ENCODE data around the gene ZNF219. TPM values are rescaled to one million over a fixed set of nuclear protein-coding genes. Genes with fewer than 3 reads are reported as not detected.
A peak's percentile ranks its signal among the peaks of the same experiment; 100 is the strongest.

ZNF219 gene
- total and polyA plus RNA-seq, 2 of the 13 experiments (the other 11 are each of a cell fraction or from before 2014, with no cell fraction given): 34.5 to 36.6 TPM

DNA sequence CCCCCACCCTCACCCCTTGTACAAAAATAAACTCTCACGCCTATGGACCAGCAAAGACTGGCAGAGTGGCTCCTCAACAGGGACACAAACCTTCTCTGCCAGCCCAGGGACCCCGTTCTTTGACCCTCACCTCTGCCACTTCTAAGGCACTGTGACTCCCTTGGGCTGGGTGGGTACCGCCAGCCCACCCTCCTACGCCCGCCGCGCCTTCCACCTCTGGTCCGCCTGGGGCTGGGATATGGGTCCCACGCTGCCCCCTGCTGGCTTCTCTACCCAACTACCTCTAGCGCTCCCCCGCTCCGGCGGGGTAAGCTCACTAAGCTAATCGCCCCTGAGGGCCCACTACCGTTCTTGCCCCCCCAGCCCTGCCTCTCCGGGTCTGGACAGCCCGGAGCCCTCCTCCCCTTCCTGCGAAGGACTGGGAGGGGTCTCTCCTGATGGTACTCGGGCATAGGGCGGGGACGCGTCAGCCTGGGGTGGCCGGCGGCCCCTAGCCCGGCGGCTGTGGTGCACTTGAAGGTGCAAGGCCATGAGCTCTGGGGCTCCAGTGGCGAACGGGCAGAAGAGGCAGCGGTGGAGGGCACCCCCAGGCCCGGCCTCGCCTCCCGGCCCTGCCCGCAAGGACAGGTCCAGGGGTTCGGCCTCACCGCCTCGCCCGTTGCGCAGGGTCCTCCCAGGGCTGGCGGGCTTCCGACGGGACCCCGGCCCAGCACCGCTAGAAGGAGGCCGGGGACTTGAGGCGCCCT is 8.1 kb downstream of the ZNF219 start (continued):
- TF ChIP-seq REST (IDR thresholded peaks at IDR 0.05; ENCODE audit: borderline replicate concordance in 1 of 2, low read depth in 1 of 2, low read length in 2 of 2) (no peak), ZNF562 (CRISPR knock-in tag; IDR thresholded peaks at IDR 0.05; ENCODE audit: borderline replicate concordance) (no peak), GMEB1 (CRISPR knock-in tag; IDR thresholded peaks at IDR 0.05; ENCODE audit: borderline replicate concordance) (no peak), FUBP1 (CRISPR knock-in tag; IDR thresholded peaks at IDR 0.05; ENCODE audit: borderline replicate concordance) (no peak), HOMEZ (CRISPR knock-in tag; IDR thresholded peaks at IDR 0.05; ENCODE audit: low read depth) (no peak), KDM5B (CRISPR knock-in tag; IDR thresholded peaks at IDR 0.05; ENCODE audit: borderline replicate concordance) (no peak), IRF2 (CRISPR knock-in tag; IDR thresholded peaks at IDR 0.05) (no peak), ZNF441 (CRISPR knock-in tag; IDR thresholded peaks at IDR 0.05; ENCODE audit: borderline replicate concordance) (no peak), ZNF652 (CRISPR knock-in tag; IDR thresholded peaks at IDR 0.05; ENCODE audit: borderline replicate concordance, low read depth) (no peak), ZNF296 (CRISPR knock-in tag; conservative IDR thresholded peaks at IDR 0.05) (no peak), HMG20B (CRISPR knock-in tag; conservative IDR thresholded peaks at IDR 0.05) (no peak), AKAP8 (CRISPR knock-in tag; IDR thresholded peaks at IDR 0.05) (0 out of 2 replicates have a peak, but pooled peaks have one; percentile 78), NFATC3 (CRISPR knock-in tag; IDR thresholded peaks at IDR 0.05) (no peak), FOXC1 (CRISPR knock-in tag; IDR thresholded peaks at IDR 0.05; ENCODE audit: borderline replicate concordance) (peak; percentile 63; the same call in 1 of the 2 replicates), HDAC6 (IDR thresholded peaks at IDR 0.05; ENCODE audit: low read depth, low read length) (no peak)
- TF ChIP-seq, protein P1, sequence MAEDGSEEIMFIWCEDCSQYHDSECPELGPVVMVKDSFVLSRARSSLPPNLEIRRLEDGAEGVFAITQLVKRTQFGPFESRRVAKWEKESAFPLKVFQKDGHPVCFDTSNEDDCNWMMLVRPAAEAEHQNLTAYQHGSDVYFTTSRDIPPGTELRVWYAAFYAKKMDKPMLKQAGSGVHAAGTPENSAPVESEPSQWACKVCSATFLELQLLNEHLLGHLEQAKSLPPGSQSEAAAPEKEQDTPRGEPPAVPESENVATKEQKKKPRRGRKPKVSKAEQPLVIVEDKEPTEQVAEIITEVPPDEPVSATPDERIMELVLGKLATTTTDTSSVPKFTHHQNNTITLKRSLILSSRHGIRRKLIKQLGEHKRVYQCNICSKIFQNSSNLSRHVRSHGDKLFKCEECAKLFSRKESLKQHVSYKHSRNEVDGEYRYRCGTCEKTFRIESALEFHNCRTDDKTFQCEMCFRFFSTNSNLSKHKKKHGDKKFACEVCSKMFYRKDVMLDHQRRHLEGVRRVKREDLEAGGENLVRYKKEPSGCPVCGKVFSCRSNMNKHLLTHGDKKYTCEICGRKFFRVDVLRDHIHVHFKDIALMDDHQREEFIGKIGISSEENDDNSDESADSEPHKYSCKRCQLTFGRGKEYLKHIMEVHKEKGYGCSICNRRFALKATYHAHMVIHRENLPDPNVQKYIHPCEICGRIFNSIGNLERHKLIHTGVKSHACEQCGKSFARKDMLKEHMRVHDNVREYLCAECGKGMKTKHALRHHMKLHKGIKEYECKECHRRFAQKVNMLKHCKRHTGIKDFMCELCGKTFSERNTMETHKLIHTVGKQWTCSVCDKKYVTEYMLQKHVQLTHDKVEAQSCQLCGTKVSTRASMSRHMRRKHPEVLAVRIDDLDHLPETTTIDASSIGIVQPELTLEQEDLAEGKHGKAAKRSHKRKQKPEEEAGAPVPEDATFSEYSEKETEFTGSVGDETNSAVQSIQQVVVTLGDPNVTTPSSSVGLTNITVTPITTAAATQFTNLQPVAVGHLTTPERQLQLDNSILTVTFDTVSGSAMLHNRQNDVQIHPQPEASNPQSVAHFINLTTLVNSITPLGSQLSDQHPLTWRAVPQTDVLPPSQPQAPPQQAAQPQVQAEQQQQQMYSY (CRISPR knock-in tag; IDR thresholded peaks at IDR 0.05): no peak

All from HepG2 (cell line).